ENCODE measurements around the gene COL20A1. TPM values are rescaled to one million over a fixed set of nuclear protein-coding genes. Genes with fewer than 3 reads are reported as not detected.

COL20A1 gene
- total and polyA plus RNA-seq, 2 of the 13 experiments (the other 11 are each of a cell fraction or from before 2014, with no cell fraction given) = not detected

GRCh38 chr20:63293871-63294535 lies 1.0 kb downstream of the COL20A1 start:
- Histone ChIP-seq H3K79me2 (ENCODE audit: insufficient read depth, low read length) (no peaks in the 10 kb centered on the region), H3K9me3 (ENCODE audit: low read length) (no peaks in the 10 kb centered on the region), H2AFZ (ENCODE audit: low read length) (no peak overlapping the region), H3K4me1 (ENCODE audit: insufficient read depth, low read length) (peaks cover 15% of the 10 kb centered on the region), H3K4me2 (ENCODE audit: low read depth, low read length) (no peak overlapping the region), H3K36me3 (replicated peaks in 1 of 2; ENCODE audit: control insufficient read depth in 1 of 2, insufficient read depth in 2 of 2, low read length in 2 of 2) (peaks cover 0 to under 1% of the 10 kb centered on the region in 2 experiments; a peak in 2 of 5 replicates), H3K9ac (ENCODE audit: insufficient read depth, low read depth, low read length) (no peak overlapping the region), H3K4me3 (replicated peaks in 1 of 3; ENCODE audit: insufficient read depth in 1 of 3, low read depth in 2 of 3, low read length in 3 of 3) (no peak overlapping the region), H4K20me1 (ENCODE audit: insufficient read depth, low read length) (peaks cover 6% of the 10 kb centered on the region; the same call in 1 of the 2 replicates), H3K27ac (ENCODE audit: extremely low read length, insufficient read depth, low read length) (no peak overlapping the region), H3K27me3 (ENCODE audit: control insufficient read depth in 1 of 2, insufficient read depth in 2 of 2, low read length in 2 of 2) (peaks cover 21 to 68% of the 10 kb centered on the region in 2 experiments; a peak in 4 of 5 replicates)
- ChIA-PET CTCF (ENCODE audit: low intra/inter-chr PET ratio, low total read pairs) (no interaction called here), POLR2A (no interaction called here)
- in situ Hi-C loops (cut with HindIII; ENCODE audit: extremely low pct_ligation_motif_present, low pct_unique_long_range_greater_than_20kb) = no loop called here
- ATAC-seq (no peak), FAIRE-seq (no peak), DNase-seq (ENCODE audit: low spot score) (no peak)
- no TSS peak for BruUV-seq (replicated peaks)
- WGBS (ENCODE audit: low lambda C conversion rate) = 39% methylated on average over 22 of the region's 22 CpGs
- intact Hi-C loops (cut with micrococcal nuclease; ENCODE audit: unreplicated experiment) = loop anchor here (5.0 kb wide), 2 partner anchors 72 to 112 kb away; no protein-coding TSS in a partner anchor
- TF ChIP-seq, protein P1, sequence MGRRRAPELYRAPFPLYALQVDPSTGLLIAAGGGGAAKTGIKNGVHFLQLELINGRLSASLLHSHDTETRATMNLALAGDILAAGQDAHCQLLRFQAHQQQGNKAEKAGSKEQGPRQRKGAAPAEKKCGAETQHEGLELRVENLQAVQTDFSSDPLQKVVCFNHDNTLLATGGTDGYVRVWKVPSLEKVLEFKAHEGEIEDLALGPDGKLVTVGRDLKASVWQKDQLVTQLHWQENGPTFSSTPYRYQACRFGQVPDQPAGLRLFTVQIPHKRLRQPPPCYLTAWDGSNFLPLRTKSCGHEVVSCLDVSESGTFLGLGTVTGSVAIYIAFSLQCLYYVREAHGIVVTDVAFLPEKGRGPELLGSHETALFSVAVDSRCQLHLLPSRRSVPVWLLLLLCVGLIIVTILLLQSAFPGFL (CRISPR knock-in tag; IDR thresholded peaks at IDR 0.05) = no peak
- no peak for TF ChIP-seq EHMT2 (IDR thresholded peaks at IDR 0.05; ENCODE audit: borderline replicate concordance, low read depth, low read length)
- TF ChIP-seq, protein P2, sequence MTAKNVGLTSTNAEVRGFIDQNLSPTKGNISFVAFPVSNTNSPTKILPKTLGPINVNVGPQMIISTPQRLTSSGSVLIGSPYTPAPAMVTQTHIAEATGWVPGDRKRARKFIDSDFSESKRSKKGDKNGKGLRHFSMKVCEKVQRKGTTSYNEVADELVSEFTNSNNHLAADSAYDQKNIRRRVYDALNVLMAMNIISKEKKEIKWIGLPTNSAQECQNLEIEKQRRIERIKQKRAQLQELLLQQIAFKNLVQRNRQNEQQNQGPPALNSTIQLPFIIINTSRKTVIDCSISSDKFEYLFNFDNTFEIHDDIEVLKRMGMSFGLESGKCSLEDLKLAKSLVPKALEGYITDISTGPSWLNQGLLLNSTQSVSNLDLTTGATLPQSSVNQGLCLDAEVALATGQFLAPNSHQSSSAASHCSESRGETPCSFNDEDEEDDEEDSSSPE (CRISPR knock-in tag; IDR thresholded peaks at IDR 0.05) = no peak
- TF ChIP-seq KDM4B (CRISPR knock-in tag; IDR thresholded peaks at IDR 0.05) = no peak
- TF ChIP-seq ZNF33B (CRISPR knock-in tag; IDR thresholded peaks at IDR 0.05) = no peak
- no peak for TF ChIP-seq ZNF3 (CRISPR knock-in tag; IDR thresholded peaks at IDR 0.05)
- no peak for TF ChIP-seq ZBTB7A (CRISPR knock-in tag; IDR thresholded peaks at IDR 0.05)
- no peak for TF ChIP-seq YEATS4 (CRISPR knock-in tag; IDR thresholded peaks at IDR 0.05; ENCODE audit: borderline replicate concordance)
- TF ChIP-seq MED8 (CRISPR knock-in tag; IDR thresholded peaks at IDR 0.05; ENCODE audit: insufficient replicate concordance) = no peak
- no peak for TF ChIP-seq ZNF343 (CRISPR knock-in tag; IDR thresholded peaks at IDR 0.05)
- TF ChIP-seq YEATS2 (CRISPR knock-in tag; IDR thresholded peaks at IDR 0.05; ENCODE audit: borderline replicate concordance) = no peak
- no peak for TF ChIP-seq RCOR2 (CRISPR knock-in tag; IDR thresholded peaks at IDR 0.05)
- TF ChIP-seq, protein P3, sequence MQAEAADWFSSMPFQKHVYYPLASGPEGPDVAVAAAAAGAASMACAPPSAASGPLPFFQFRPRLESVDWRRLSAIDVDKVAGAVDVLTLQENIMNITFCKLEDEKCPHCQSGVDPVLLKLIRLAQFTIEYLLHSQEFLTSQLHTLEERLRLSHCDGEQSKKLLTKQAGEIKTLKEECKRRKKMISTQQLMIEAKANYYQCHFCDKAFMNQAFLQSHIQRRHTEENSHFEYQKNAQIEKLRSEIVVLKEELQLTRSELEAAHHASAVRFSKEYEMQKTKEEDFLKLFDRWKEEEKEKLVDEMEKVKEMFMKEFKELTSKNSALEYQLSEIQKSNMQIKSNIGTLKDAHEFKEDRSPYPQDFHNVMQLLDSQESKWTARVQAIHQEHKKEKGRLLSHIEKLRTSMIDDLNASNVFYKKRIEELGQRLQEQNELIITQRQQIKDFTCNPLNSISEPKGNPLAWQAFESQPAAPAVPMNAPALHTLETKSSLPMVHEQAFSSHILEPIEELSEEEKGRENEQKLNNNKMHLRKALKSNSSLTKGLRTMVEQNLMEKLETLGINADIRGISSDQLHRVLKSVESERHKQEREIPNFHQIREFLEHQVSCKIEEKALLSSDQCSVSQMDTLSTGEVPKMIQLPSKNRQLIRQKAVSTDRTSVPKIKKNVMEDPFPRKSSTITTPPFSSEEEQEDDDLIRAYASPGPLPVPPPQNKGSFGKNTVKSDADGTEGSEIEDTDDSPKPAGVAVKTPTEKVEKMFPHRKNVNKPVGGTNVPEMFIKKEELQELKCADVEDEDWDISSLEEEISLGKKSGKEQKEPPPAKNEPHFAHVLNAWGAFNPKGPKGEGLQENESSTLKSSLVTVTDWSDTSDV (CRISPR knock-in tag; IDR thresholded peaks at IDR 0.05) = no peak
